HepG2 (cell line): ENCODE results near the gene PXMP4. TPM values are rescaled to one million over a fixed set of nuclear protein-coding genes. Genes with fewer than 3 reads are reported as not detected.

Experiments
- GATAD1 ChIP-seq: IDR thresholded peaks from 2 replicates; pipeline ENCODE4 v1.6.1; 2016; ENCODE audit warnings: missing genetic modification reagents, missing compliant biosample characterization
- PAF1 ChIP-seq: IDR thresholded peaks from 2 replicates; pipeline ENCODE4 v1.6.1; 2016; ENCODE audit warnings: missing genetic modification reagents, missing compliant biosample characterization
- RFXAP ChIP-seq: sonication (generic); formaldehyde crosslinking; IDR thresholded peaks from 2 replicates; pipeline ENCODE4 v1.4.0; 2020; ENCODE audit warnings: missing genetic modification reagents, borderline replicate concordance
- THAP11 ChIP-seq: IDR thresholded peaks from 2 replicates; pipeline ENCODE4 v1.6.1; 2016; ENCODE audit warnings: missing biosample characterization, missing genetic modification reagents
- ZNF136 ChIP-seq: sonication (generic); formaldehyde crosslinking; IDR thresholded peaks from 2 replicates; pipeline ENCODE4 v1.8.1; 2022; ENCODE audit warnings: low read depth, mild to moderate bottlenecking, moderate library complexity, missing genetic modification reagents
- ZNF143 ChIP-seq: sonication (generic); formaldehyde crosslinking; IDR thresholded peaks from 2 replicates; pipeline ENCODE4 v1.4.0; 2020; ENCODE audit warnings: missing genetic modification reagents
- ZNF30 ChIP-seq: sonication (generic); formaldehyde crosslinking; IDR thresholded peaks from 2 replicates; pipeline ENCODE4 v1.5.0; 2020; ENCODE audit warnings: mild to moderate bottlenecking, missing genetic modification reagents
- ZNF609 ChIP-seq: sonication (generic); formaldehyde crosslinking; IDR thresholded peaks from 2 replicates; pipeline ENCODE4 v1.4.0; 2020; ENCODE audit warnings: mild to moderate bottlenecking, missing genetic modification reagents, borderline replicate concordance
- ZNF839 ChIP-seq: sonication (generic); formaldehyde crosslinking; IDR thresholded peaks from 2 replicates; pipeline ENCODE4 v1.4.0; 2020; ENCODE audit warnings: missing genetic modification reagents, mild to moderate bottlenecking, borderline replicate concordance
- polyA plus RNA-seq, 8 experiments: library from polyadenylated mRNA; depleted of rRNA in 3 of 8; stranded (reverse) in 7 of 8; unstranded in 1 of 8; fragments of >200 nt; fragmentation: Illumina TruSeq in 4 of 8; extraction: Trizol in 4 of 8; gene quantifications; 2 replicates each; pipeline versions ENCODE4 v1.2.1 to v1.2.3, GENCODE V29; 2011 to 2016; ENCODE audit warnings: low read depth in 4 of 8, missing spikeins in 1 of 8, mixed read lengths in 1 of 8; ENCODE audit not compliant: insufficient read depth in 1 of 8
- total RNA-seq, 5 experiments: library from RNA; depleted of rRNA; stranded (reverse); fragments of >200 nt; fragmentation: Illumina TruSeq; extraction: Trizol; gene quantifications; 2 replicates each; pipeline ENCODE4 v1.2.3, GENCODE V29; 2016; ENCODE audit warnings: low read depth in 1 of 5
- TF ChIP-seq, protein P1 (sequence below): sonication (generic); formaldehyde crosslinking; IDR thresholded peaks from 2 replicates; pipeline ENCODE4 v1.4.0; 2020; ENCODE audit warnings: missing genetic modification reagents
- TF ChIP-seq, protein P2 (sequence below): sonication (generic); formaldehyde crosslinking; IDR thresholded peaks from 2 replicates; pipeline ENCODE4 v1.4.0; 2020; ENCODE audit warnings: missing genetic modification reagents, borderline replicate concordance
- TF ChIP-seq, protein P3 (sequence below): IDR thresholded peaks from 2 replicates; pipeline ENCODE4 v1.6.1; 2016
- TF ChIP-seq, protein P4 (sequence below): sonication (generic); formaldehyde crosslinking; conservative IDR thresholded peaks from 2 replicates; pipeline ENCODE4 v1.8.0; 2022; ENCODE audit warnings: mild to moderate bottlenecking, moderate library complexity, missing genetic modification reagents

PXMP4 gene
- total and polyA plus RNA-seq, 2 of the 13 experiments (the other 11 are each of a cell fraction or from before 2014, with no cell fraction given), result not detected

DNA sequence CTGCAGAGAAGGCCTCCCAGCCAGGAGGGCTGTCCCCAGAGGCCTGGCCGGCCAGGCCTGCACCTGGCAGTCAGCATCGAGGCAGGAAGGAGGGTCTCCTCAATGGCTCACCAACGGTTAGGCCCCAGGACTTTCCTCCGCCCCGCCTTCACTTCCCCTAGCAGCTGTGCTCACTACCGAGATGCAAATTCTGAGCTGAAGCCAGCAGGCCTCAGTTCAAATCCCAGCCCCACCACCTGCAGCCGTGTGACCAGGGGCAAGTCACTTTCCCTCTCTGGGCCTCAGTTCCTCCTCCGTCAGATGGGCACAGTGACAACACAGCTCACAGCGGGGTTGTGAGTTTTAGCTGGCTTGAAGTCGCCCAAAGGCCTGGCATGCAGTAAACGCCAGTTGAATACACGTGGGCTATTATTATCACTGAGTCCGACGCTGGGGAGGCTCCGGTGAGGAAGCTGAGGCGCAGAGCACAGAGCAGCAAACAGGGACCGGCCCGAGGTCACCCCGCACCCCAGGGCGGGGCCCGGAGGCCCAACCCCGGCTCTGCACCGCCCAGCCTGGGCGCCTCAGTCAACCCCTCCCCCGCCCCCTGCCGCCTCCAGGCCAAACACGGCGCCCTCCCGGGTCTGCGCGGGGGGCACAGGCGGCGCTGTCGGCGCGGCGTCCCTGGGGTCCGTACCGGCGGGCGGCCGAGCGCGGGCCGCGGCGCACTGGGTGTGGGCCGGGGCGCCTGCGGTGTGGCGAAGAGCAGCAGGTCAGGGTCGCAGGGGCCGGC, 34.6 kb downstream of the PXMP4 start (continued):
- TF ChIP-seq ZNF609 (CRISPR knock-in tag), result 0 out of 2 replicates have a peak, but pooled peaks have one; percentile 32
- TF ChIP-seq, protein P1, sequence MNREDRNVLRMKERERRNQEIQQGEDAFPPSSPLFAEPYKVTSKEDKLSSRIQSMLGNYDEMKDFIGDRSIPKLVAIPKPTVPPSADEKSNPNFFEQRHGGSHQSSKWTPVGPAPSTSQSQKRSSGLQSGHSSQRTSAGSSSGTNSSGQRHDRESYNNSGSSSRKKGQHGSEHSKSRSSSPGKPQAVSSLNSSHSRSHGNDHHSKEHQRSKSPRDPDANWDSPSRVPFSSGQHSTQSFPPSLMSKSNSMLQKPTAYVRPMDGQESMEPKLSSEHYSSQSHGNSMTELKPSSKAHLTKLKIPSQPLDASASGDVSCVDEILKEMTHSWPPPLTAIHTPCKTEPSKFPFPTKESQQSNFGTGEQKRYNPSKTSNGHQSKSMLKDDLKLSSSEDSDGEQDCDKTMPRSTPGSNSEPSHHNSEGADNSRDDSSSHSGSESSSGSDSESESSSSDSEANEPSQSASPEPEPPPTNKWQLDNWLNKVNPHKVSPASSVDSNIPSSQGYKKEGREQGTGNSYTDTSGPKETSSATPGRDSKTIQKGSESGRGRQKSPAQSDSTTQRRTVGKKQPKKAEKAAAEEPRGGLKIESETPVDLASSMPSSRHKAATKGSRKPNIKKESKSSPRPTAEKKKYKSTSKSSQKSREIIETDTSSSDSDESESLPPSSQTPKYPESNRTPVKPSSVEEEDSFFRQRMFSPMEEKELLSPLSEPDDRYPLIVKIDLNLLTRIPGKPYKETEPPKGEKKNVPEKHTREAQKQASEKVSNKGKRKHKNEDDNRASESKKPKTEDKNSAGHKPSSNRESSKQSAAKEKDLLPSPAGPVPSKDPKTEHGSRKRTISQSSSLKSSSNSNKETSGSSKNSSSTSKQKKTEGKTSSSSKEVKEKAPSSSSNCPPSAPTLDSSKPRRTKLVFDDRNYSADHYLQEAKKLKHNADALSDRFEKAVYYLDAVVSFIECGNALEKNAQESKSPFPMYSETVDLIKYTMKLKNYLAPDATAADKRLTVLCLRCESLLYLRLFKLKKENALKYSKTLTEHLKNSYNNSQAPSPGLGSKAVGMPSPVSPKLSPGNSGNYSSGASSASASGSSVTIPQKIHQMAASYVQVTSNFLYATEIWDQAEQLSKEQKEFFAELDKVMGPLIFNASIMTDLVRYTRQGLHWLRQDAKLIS (CRISPR knock-in tag), result no peak
- no peak for TF ChIP-seq ZNF30 (CRISPR knock-in tag)
- TF ChIP-seq ZNF143 (CRISPR knock-in tag), result no peak
- TF ChIP-seq RFXAP (CRISPR knock-in tag), result peak; percentile 92
- TF ChIP-seq, protein P2, sequence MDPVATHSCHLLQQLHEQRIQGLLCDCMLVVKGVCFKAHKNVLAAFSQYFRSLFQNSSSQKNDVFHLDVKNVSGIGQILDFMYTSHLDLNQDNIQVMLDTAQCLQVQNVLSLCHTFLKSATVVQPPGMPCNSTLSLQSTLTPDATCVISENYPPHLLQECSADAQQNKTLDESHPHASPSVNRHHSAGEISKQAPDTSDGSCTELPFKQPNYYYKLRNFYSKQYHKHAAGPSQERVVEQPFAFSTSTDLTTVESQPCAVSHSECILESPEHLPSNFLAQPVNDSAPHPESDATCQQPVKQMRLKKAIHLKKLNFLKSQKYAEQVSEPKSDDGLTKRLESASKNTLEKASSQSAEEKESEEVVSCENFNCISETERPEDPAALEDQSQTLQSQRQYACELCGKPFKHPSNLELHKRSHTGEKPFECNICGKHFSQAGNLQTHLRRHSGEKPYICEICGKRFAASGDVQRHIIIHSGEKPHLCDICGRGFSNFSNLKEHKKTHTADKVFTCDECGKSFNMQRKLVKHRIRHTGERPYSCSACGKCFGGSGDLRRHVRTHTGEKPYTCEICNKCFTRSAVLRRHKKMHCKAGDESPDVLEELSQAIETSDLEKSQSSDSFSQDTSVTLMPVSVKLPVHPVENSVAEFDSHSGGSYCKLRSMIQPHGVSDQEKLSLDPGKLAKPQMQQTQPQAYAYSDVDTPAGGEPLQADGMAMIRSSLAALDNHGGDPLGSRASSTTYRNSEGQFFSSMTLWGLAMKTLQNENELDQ (CRISPR knock-in tag), result no peak
- TF ChIP-seq, protein P3, sequence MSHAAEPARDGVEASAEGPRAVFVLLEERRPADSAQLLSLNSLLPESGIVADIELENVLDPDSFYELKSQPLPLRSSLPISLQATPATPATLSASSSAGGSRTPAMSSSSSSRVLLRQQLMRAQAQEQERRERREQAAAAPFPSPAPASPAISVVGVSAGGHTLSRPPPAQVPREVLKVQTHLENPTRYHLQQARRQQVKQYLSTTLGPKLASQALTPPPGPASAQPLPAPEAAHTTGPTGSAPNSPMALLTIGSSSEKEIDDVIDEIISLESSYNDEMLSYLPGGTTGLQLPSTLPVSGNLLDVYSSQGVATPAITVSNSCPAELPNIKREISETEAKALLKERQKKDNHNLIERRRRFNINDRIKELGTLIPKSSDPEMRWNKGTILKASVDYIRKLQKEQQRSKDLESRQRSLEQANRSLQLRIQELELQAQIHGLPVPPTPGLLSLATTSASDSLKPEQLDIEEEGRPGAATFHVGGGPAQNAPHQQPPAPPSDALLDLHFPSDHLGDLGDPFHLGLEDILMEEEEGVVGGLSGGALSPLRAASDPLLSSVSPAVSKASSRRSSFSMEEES (CRISPR knock-in tag), result 0 out of 2 replicates have a peak, but pooled peaks have one; percentile 30
- no peak for TF ChIP-seq PAF1 (CRISPR knock-in tag)
- TF ChIP-seq ZNF839 (CRISPR knock-in tag), result peak; percentile 62; the same call in 1 of the 2 replicates
- no peak for TF ChIP-seq GATAD1 (CRISPR knock-in tag)
- TF ChIP-seq, protein P4, sequence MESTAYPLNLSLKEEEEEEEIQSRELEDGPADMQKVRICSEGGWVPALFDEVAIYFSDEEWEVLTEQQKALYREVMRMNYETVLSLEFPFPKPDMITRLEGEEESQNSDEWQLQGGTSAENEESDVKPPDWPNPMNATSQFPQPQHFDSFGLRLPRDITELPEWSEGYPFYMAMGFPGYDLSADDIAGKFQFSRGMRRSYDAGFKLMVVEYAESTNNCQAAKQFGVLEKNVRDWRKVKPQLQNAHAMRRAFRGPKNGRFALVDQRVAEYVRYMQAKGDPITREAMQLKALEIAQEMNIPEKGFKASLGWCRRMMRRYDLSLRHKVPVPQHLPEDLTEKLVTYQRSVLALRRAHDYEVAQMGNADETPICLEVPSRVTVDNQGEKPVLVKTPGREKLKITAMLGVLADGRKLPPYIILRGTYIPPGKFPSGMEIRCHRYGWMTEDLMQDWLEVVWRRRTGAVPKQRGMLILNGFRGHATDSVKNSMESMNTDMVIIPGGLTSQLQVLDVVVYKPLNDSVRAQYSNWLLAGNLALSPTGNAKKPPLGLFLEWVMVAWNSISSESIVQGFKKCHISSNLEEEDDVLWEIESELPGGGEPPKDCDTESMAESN (CRISPR knock-in tag), result no peak; the same call in 1 of the 2 replicates
- no peak for TF ChIP-seq THAP11 (CRISPR knock-in tag)
- TF ChIP-seq ZNF136 (CRISPR knock-in tag), result 0 out of 2 replicates have a peak, but pooled peaks have one; percentile 46
